ENCODE measurements around the gene PPIG. TPM values are rescaled to one million over a fixed set of nuclear protein-coding genes. Genes with fewer than 3 reads are reported as not detected.
"Not testable (repeated sequence)": the region's sequence is repeated elsewhere in the genome, so short reads cannot be mapped to it uniquely, and the experiment has no call there.

PPIG gene
- total RNA-seq, 2 donors from 2014 or later = 46.1 to 55.2 TPM

- DNase-seq = no peak
- intact Hi-C loops (cut with DNase I) = loop anchor here (10.0 kb wide), 1 partner anchor 97 kb away; no protein-coding TSS in a partner anchor
- no peaks in the 10 kb centered on the region for H3K27me3 ChIP-seq
- no peak overlapping the region for H3K4me3 ChIP-seq
- H3K9me3 ChIP-seq = no peaks in the 10 kb centered on the region
- no peaks in the 10 kb centered on the region for H3K36me3 ChIP-seq
- no peak for TF ChIP-seq CTCF (IDR thresholded peaks at IDR 0.05)
- H3K4me1 ChIP-seq = no peaks in the 10 kb centered on the region
- H3K9ac ChIP-seq (ENCODE audit: low read depth in 2 of 2, low read length in 2 of 2) = no peak overlapping the region
- H3K27ac ChIP-seq = no peak overlapping the region
These were observed 22.8 kb upstream of the PPIG start for GRCh38 chr2:169561364-169561763.

GRCh38 chr2:169562084-169562483, 22.1 kb upstream of the PPIG start:
- not testable (repeated sequence) for H3K4me3 ChIP-seq; H3K27me3 ChIP-seq; H3K36me3 ChIP-seq; DNase-seq; H3K9ac ChIP-seq (ENCODE audit: low read depth in 2 of 2, low read length in 2 of 2); H3K27ac ChIP-seq; H3K9me3 ChIP-seq; H3K4me1 ChIP-seq
- intact Hi-C loops (cut with DNase I) = loop anchor here (10.0 kb wide), 1 partner anchor 97 kb away; no protein-coding TSS in a partner anchor

- Histone ChIP-seq H3K9ac (ENCODE audit: low read depth in 2 of 2, low read length in 2 of 2) (no peak overlapping the region), H3K4me3 (no peak overlapping the region), H3K27me3 (no peaks in the 10 kb centered on the region), H3K27ac (no peak overlapping the region), H3K9me3 (no peaks in the 10 kb centered on the region), H3K4me1 (no peaks in the 10 kb centered on the region), H3K36me3 (no peaks in the 10 kb centered on the region)
- DNase-seq = no peak
- intact Hi-C loops (cut with DNase I) = loop anchor here (10.0 kb wide), 1 partner anchor 98 kb away; no protein-coding TSS in a partner anchor
- no peak for TF ChIP-seq CTCF (IDR thresholded peaks at IDR 0.05)
These were observed 21.6 kb upstream of the PPIG start for GRCh38 chr2:169562519-169562918.

- H3K4me3 ChIP-seq = no peak overlapping the region
- no peaks in the 10 kb centered on the region for H3K36me3 ChIP-seq
- intact Hi-C loops (cut with DNase I) = loop anchor here (10.0 kb wide), 1 partner anchor 101 kb away; no protein-coding TSS in a partner anchor
- no peaks in the 10 kb centered on the region for H3K27me3 ChIP-seq
- DNase-seq = no peak
- H3K9me3 ChIP-seq = no peaks in the 10 kb centered on the region
- no peak overlapping the region for H3K27ac ChIP-seq
- no peak overlapping the region for H3K9ac ChIP-seq (ENCODE audit: low read depth in 2 of 2, low read length in 2 of 2)
- TF ChIP-seq CTCF (IDR thresholded peaks at IDR 0.05) = no peak
- H3K4me1 ChIP-seq = no peaks in the 10 kb centered on the region
These were observed 18.5 kb upstream of the PPIG start for GRCh38 chr2:169565686-169566085.

GRCh38 chr2:169569948-169570347, 14.2 kb upstream of the PPIG start:
- Histone ChIP-seq H3K4me3 (no peak overlapping the region), H3K27ac (no peak overlapping the region), H3K9ac (ENCODE audit: low read depth in 2 of 2, low read length in 2 of 2) (no peak overlapping the region), H3K27me3 (no peaks in the 10 kb centered on the region), H3K4me1 (peaks cover 6% of the 10 kb centered on the region), H3K36me3 (no peaks in the 10 kb centered on the region), H3K9me3 (no peaks in the 10 kb centered on the region)
- DNase-seq = no peak
- no peak for TF ChIP-seq CTCF (IDR thresholded peaks at IDR 0.05)
- intact Hi-C loops (cut with DNase I) = loop anchor here (10.0 kb wide), 1 partner anchor 105 kb away; no protein-coding TSS in a partner anchor

GRCh38 chr2:169570752-169571151, 13.4 kb upstream of the PPIG start:
- H3K36me3 ChIP-seq; H3K27ac ChIP-seq; H3K27me3 ChIP-seq; DNase-seq; H3K4me1 ChIP-seq; H3K9ac ChIP-seq (ENCODE audit: low read depth in 2 of 2, low read length in 2 of 2); intact Hi-C loops (cut with DNase I); H3K9me3 ChIP-seq; H3K4me3 ChIP-seq: not testable (repeated sequence)
